ENCODE measurements around the gene KCND2.

- TF ChIP-seq, protein P1, sequence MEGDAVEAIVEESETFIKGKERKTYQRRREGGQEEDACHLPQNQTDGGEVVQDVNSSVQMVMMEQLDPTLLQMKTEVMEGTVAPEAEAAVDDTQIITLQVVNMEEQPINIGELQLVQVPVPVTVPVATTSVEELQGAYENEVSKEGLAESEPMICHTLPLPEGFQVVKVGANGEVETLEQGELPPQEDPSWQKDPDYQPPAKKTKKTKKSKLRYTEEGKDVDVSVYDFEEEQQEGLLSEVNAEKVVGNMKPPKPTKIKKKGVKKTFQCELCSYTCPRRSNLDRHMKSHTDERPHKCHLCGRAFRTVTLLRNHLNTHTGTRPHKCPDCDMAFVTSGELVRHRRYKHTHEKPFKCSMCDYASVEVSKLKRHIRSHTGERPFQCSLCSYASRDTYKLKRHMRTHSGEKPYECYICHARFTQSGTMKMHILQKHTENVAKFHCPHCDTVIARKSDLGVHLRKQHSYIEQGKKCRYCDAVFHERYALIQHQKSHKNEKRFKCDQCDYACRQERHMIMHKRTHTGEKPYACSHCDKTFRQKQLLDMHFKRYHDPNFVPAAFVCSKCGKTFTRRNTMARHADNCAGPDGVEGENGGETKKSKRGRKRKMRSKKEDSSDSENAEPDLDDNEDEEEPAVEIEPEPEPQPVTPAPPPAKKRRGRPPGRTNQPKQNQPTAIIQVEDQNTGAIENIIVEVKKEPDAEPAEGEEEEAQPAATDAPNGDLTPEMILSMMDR (IDR thresholded peaks at IDR 0.05 in 4 of 5, conservative IDR thresholded peaks at IDR 0.05 in 1 of 5) = no peak
- TF ChIP-seq POLR2A (IDR thresholded peaks at IDR 0.05) = no peak
These were observed 469.4 kb downstream of the KCND2 start for GRCh38 chr7:120742372-120742771.

Data from gastrocnemius medialis (tissue), 4 donors.